Measurements from ENCODE around the gene MYL5. TPM values are rescaled to one million over a fixed set of nuclear protein-coding genes. Genes with fewer than 3 reads are reported as not detected.

Gene MYL5
- 18.0 and 18.4 TPM in 2 replicates for total RNA-seq (2021)
- long read RNA-seq, partial matches to known transcripts, result 1 of 8 reads
- long read RNA-seq, other reads (novel, unspliced or antisense), result 6 of 8 reads

GRCh38 chr4:674172-675035, at the start of gene MYL5, which contains the start of gene ATP5ME:
Gene MYL5 (plus strand): TSS chr4:674542. CDS start chr4:678027, 3,485 bp downstream.
Gene ATP5ME (minus strand): TSS chr4:674276. CDS start chr4:674247, 29 bp downstream.
- H3K27me3 ChIP-seq (ENCODE audit: insufficient read depth, low read length), result no peaks in the 10 kb centered on the region
- peak within 1 kb of the TSS; percentile 64 for H4K5ac ChIP-seq (ENCODE audit: insufficient read length, low read depth, low read length)
- no peak within 1 kb of the TSS for H3K27ac ChIP-seq (ENCODE audit: insufficient read length, low read depth, low read length)
- H4K8ac ChIP-seq (replicated peaks; ENCODE audit: insufficient read length, low read depth, low read length), result peak within 1 kb of the TSS; percentile 25
- H2BK20ac ChIP-seq (ENCODE audit: low read depth, low read length, poor library complexity, severe bottlenecking), result no peak within 1 kb of the TSS
- H3K27ac Mint-ChIP-seq, result peak within 1 kb of the TSS; percentile 44 to 98 (median 90); a peak in 6 of 7 replicates
- H3T11ph ChIP-seq (ENCODE audit: low read length), result no peak within 1 kb of the TSS
- H3K14ac ChIP-seq (ENCODE audit: insufficient read depth, low read length), result peak within 1 kb of the TSS; percentile 84
- peaks cover 4% of the 10 kb centered on the region for H4K20me1 ChIP-seq (ENCODE audit: control insufficient read depth, insufficient read depth, insufficient read length)
- H3K56ac ChIP-seq (ENCODE audit: insufficient read length, low read depth, low read length), result peak within 1 kb of the TSS; percentile 85
- H2BK15ac ChIP-seq (ENCODE audit: low read depth, low read length), result no peak within 1 kb of the TSS
- 0 out of 2 replicates have a peak, but pooled peaks cover 3% of the 10 kb centered on the region for H3K4me1 ChIP-seq (ENCODE audit: insufficient read depth, low read length)
- no peak within 1 kb of the TSS for H2AK5ac ChIP-seq (ENCODE audit: insufficient read length, low read length)
- H2BK120ac ChIP-seq (ENCODE audit: low read depth, low read length, poor library complexity, severe bottlenecking), result no peak within 1 kb of the TSS
- no CpG with 5 or more reads among the region's 84 CpGs for WGBS (ENCODE audit: extremely low coverage, insufficient read length, low lambda C conversion rate)
- no peak within 1 kb of the TSS for H2AFZ ChIP-seq (ENCODE audit: low read length)
- H3K9me3 ChIP-seq (ENCODE audit: control insufficient read depth, low read depth, low read length), result no peaks in the 10 kb centered on the region
- peak; percentile 98 for TF ChIP-seq CTCF (conservative IDR thresholded peaks at IDR 0.05)
- no peak within 1 kb of the TSS for H3K23ac ChIP-seq (ENCODE audit: insufficient read length, low read depth, low read length)
- peaks cover 5% of the 10 kb centered on the region; the same call in 1 of the 2 replicates for H3K79me2 ChIP-seq (ENCODE audit: insufficient read depth, low read length)
- H3K4me2 ChIP-seq (ENCODE audit: insufficient read depth, insufficient read length, low read length), result peak within 1 kb of the TSS; percentile 96
- peaks cover 14% of the 10 kb centered on the region for H3K23me2 ChIP-seq (ENCODE audit: insufficient read length, low read depth, low read length, poor library complexity, severe bottlenecking)
- H3K4ac ChIP-seq (ENCODE audit: low read depth, low read length), result no peak within 1 kb of the TSS; the same call in 1 of the 2 replicates
- no peak within 1 kb of the TSS for H4K91ac ChIP-seq (ENCODE audit: insufficient read length, low read depth, low read length)
- H3K79me1 ChIP-seq (ENCODE audit: insufficient read depth, low read depth, low read length, poor library complexity, severe bottlenecking), result peaks cover 3% of the 10 kb centered on the region
- H2BK12ac ChIP-seq (ENCODE audit: insufficient read length, low read depth, low read length), result no peak within 1 kb of the TSS
- H3K9me3 Mint-ChIP-seq, result no peaks in the 10 kb centered on the region; a peak in 1 of 5 replicates
- peaks cover 8% of the 10 kb centered on the region for H3K27me3 Mint-ChIP-seq (ENCODE audit: low read depth)
- H3K9ac ChIP-seq (ENCODE audit: extremely low read depth, insufficient read length, low read length), result peak within 1 kb of the TSS; percentile 92
- H3K4me1 Mint-ChIP-seq, result peaks cover 6 to 11% of the 10 kb centered on the region in 2 experiments
- DNase-seq, result peak; percentile 97
- H3K18ac ChIP-seq (ENCODE audit: insufficient read length, low read depth, low read length), result peak within 1 kb of the TSS; percentile 86
- H3K36me3 Mint-ChIP-seq (ENCODE audit: insufficient read depth in 1 of 3, low read depth in 3 of 3), result peaks cover 21 to 31% (median 29%) of the 10 kb centered on the region in 3 experiments
- peak within 1 kb of the TSS; percentile 93 to 96 for H3K4me3 Mint-ChIP-seq
- no peak within 1 kb of the TSS for H2BK5ac ChIP-seq (ENCODE audit: insufficient read length, low read length)

All from H9 (cell line).